GM23248 (cell line): ENCODE results near the gene ART5. TPM values are rescaled to one million over a fixed set of nuclear protein-coding genes. Genes with fewer than 3 reads are reported as not detected.

ENCODE experiments used
- polyA plus RNA-seq: library from polyadenylated mRNA; unstranded; fragments of >200 nt; fragmentation: Nextera tagmentation; extraction: Ambion mirVana; gene quantifications from 2 replicates; pipeline ENCODE4 v1.2.1, GENCODE V29; 2016
- small RNA-seq: library from RNA; depleted of rRNA; stranded (forward); fragments of <200 nt; gene quantifications from one replicate; pipeline ENCODE3, GENCODE V24; 2014; ENCODE audit warnings: low read depth, low replicate concordance
- total RNA-seq: library from RNA; depleted of rRNA; stranded (reverse); fragments of >200 nt; shearing (Covaris generic); gene quantifications from 2 replicates; pipeline ENCODE4 v1.2.3, GENCODE V29; 2014; rRNA removed

The ART5 gene
- total and polyA plus RNA-seq, 2 experiments from 2014 or later: 0.23 TPM; not detected in 1

Small RNAs within 50 kb of the gene (small RNA-seq; reads per million reads assigned to genes)
- gene RF00019: not detected

Other genes starting within 250 kb of the ART5 start
- gene ART1, start 3.1 kb upstream of the ART5 start, total RNA-seq: not detected in 2 replicates
- gene ART1, start 3.1 kb upstream of the ART5 start, polyA plus RNA-seq: not detected in 2 replicates
- gene CHRNA10, start 29.4 kb upstream of the ART5 start, total RNA-seq: 0.51 and 0.65 TPM in 2 replicates
- 0.28 and 0.44 TPM in 2 replicates for gene CHRNA10, start 29.4 kb upstream of the ART5 start, polyA plus RNA-seq
- gene NUP98, start 155.6 kb upstream of the ART5 start, total RNA-seq: 79.3 and 142 TPM in 2 replicates
- 25.6 and 30.5 TPM in 2 replicates for gene NUP98, start 155.6 kb upstream of the ART5 start, polyA plus RNA-seq
- 10.1 and 19.0 TPM in 2 replicates for gene PGAP2, start 166.6 kb upstream of the ART5 start, total RNA-seq
- gene PGAP2, start 166.6 kb upstream of the ART5 start, polyA plus RNA-seq: 14.7 and 17.8 TPM in 2 replicates
- gene RHOG, start 199.0 kb upstream of the ART5 start, total RNA-seq: 42.0 and 45.5 TPM in 2 replicates
- gene RHOG, start 199.0 kb upstream of the ART5 start, polyA plus RNA-seq: 59.5 and 61.4 TPM in 2 replicates
- 24.6 and 63.4 TPM in 2 replicates for gene STIM1, start 213.7 kb upstream of the ART5 start, total RNA-seq
- 22.0 and 22.3 TPM in 2 replicates for gene STIM1, start 213.7 kb upstream of the ART5 start, polyA plus RNA-seq